ENCODE data around the gene JPT2.

Gene JPT2

DNA sequence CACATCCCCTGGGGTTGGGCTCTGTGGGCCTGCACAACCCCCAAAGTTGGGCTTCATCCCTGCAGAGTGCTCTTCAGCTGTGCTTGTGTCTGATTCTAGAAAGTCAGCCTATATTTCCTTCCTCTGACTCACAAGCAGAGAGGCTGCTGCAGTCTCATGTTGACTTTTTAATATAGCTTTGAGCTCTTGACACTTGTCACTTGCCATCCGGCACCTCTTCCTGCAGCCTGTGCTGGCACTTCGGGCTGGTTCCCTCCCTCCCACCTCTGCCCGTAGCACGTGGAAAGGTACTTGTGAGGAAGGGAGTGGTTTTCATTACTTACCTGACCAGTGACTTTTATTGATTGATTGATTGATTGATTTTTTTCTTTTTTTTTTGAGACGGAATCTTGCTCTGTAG is 19.0 kb upstream of the JPT2 start:
- no peak overlapping the region for H2BK120ac ChIP-seq (ENCODE audit: insufficient read depth, low read length, poor library complexity)
- H2BK12ac ChIP-seq (ENCODE audit: low read length), result no peak overlapping the region
- no peak overlapping the region for H3K4me3 ChIP-seq (ENCODE audit: low read depth, low read length)
- no peak for DNase-seq
- H3K9me3 ChIP-seq (ENCODE audit: insufficient read depth, low read depth, low read length), result no peaks in the 10 kb centered on the region
- WGBS (ENCODE audit: extremely low coverage, insufficient coverage, insufficient read length), result no CpG with 5 or more reads among the region's 5 CpGs
- no peaks in the 10 kb centered on the region for H3K79me2 ChIP-seq (ENCODE audit: control insufficient read depth, insufficient read depth, low read length, poor library complexity)
- no peak overlapping the region for H4K91ac ChIP-seq (ENCODE audit: low read depth, low read length)
- no peak overlapping the region for H3K9ac ChIP-seq (ENCODE audit: low read length)
- peaks cover 80 to 82% of the 10 kb centered on the region in 2 experiments for H3K36me3 ChIP-seq (ENCODE audit: control insufficient read depth in 1 of 2, insufficient read depth in 2 of 2, low read length in 2 of 2)
- H3K4me1 ChIP-seq (ENCODE audit: control insufficient read depth in 1 of 2, insufficient read depth in 2 of 2, low read length in 2 of 2), result no peaks in the 10 kb centered on the region
- no peaks in the 10 kb centered on the region for H3K27me3 ChIP-seq (ENCODE audit: insufficient read depth, low read length)
- no peak overlapping the region for H3K27ac ChIP-seq (ENCODE audit: low read depth, low read length)
- H3K79me1 ChIP-seq (ENCODE audit: low read length), result no peaks in the 10 kb centered on the region
- H4K8ac ChIP-seq (ENCODE audit: low read depth, low read length), result no peak overlapping the region
- no peak overlapping the region for H3K18ac ChIP-seq (ENCODE audit: low read length)
- H2AK5ac ChIP-seq (ENCODE audit: low read length), result no peak overlapping the region
- no peak overlapping the region for H2AFZ ChIP-seq (ENCODE audit: insufficient read depth, low read length, poor library complexity)
- no peak overlapping the region for H3K14ac ChIP-seq (ENCODE audit: low read length)
- H3K4ac ChIP-seq (ENCODE audit: low read depth, low read length), result no peak overlapping the region
- H4K12ac ChIP-seq (ENCODE audit: low read depth, low read length), result no peak overlapping the region
- no peak overlapping the region for H2BK5ac ChIP-seq (ENCODE audit: low read depth, low read length, poor library complexity)
- no peak overlapping the region for H3K23ac ChIP-seq (ENCODE audit: low read length)
- H3K4me2 ChIP-seq (ENCODE audit: low read length), result no peak overlapping the region

DNA sequence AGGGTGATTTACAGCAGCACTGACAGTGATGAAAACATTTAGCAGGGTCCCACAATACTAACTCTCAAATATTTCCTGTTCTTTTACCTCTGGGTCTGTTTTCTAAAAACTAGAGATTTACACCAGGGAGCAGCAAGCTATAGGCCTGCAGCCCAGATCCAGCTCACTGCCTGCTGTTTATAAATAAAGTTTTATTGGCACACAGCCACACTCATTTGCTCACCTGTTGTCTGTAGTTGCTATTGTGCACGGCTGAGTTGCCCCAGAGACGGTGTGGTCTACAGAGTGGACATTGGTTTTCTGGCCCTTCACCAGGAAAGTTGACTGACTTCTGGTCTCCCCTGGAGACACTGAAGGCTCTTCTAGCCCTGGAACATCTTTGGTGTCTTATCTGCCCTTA is 16.3 kb upstream of the JPT2 start:
- Histone ChIP-seq H3K79me2 (ENCODE audit: control insufficient read depth, insufficient read depth, low read length, poor library complexity) (no peaks in the 10 kb centered on the region), H4K91ac (ENCODE audit: low read depth, low read length) (no peak overlapping the region), H3K4me1 (ENCODE audit: control insufficient read depth in 1 of 2, insufficient read depth in 2 of 2, low read length in 2 of 2) (no peaks in the 10 kb centered on the region), H3K18ac (ENCODE audit: low read length) (no peak overlapping the region), H3K4me3 (ENCODE audit: low read depth, low read length) (no peak overlapping the region), H4K12ac (ENCODE audit: low read depth, low read length) (no peak overlapping the region), H3K9me3 (ENCODE audit: insufficient read depth, low read depth, low read length) (peaks cover 3% of the 10 kb centered on the region), H3K4me2 (ENCODE audit: low read length) (no peak overlapping the region), H2AK5ac (ENCODE audit: low read length) (no peak overlapping the region), H3K36me3 (ENCODE audit: control insufficient read depth in 1 of 2, insufficient read depth in 2 of 2, low read length in 2 of 2) (peaks cover 73 to 80% of the 10 kb centered on the region in 2 experiments), H3K23ac (ENCODE audit: low read length) (no peak overlapping the region), H3K14ac (ENCODE audit: low read length) (no peak overlapping the region), H4K8ac (ENCODE audit: low read depth, low read length) (no peak overlapping the region), H3K27ac (ENCODE audit: low read depth, low read length) (no peak overlapping the region), H3K9ac (ENCODE audit: low read length) (no peak overlapping the region), H2BK5ac (ENCODE audit: low read depth, low read length, poor library complexity) (no peak overlapping the region), H3K79me1 (ENCODE audit: low read length) (no peaks in the 10 kb centered on the region), H2AFZ (ENCODE audit: insufficient read depth, low read length, poor library complexity) (no peak overlapping the region), H3K27me3 (ENCODE audit: insufficient read depth, low read length) (no peaks in the 10 kb centered on the region), H3K4ac (ENCODE audit: low read depth, low read length) (no peak overlapping the region), H2BK120ac (ENCODE audit: insufficient read depth, low read length, poor library complexity) (no peak overlapping the region), H2BK12ac (ENCODE audit: low read length) (no peak overlapping the region)
- no CpG with 5 or more reads among the region's 2 CpGs for WGBS (ENCODE audit: extremely low coverage, insufficient coverage, insufficient read length)
- no peak for DNase-seq

DNA sequence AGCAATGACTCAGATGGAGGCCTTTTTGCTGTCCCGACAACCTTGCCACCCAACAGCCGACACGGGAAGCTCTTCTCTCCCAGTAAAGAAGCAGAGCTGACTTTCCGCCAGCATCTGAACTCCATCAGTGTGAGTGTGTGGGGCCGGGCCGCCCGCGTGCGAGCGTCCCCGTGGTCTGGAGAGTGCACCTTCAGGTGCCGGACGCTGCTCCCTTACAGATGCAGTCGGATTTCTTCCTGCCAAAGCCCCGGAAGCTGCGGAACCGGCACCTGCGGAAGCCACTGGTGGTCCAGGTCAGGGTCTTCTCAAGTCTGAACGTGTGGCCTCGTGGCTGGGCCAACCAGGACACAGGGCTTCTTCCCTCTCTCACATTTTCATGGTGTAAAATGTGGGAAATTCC is 15.5 kb upstream of the JPT2 start:
- H3K23ac ChIP-seq (ENCODE audit: low read length), result no peak overlapping the region
- no peak overlapping the region for H3K4ac ChIP-seq (ENCODE audit: low read depth, low read length)
- H3K36me3 ChIP-seq (ENCODE audit: control insufficient read depth in 1 of 2, insufficient read depth in 2 of 2, low read length in 2 of 2), result peaks cover 73 to 80% of the 10 kb centered on the region in 2 experiments
- no peak overlapping the region for H3K4me2 ChIP-seq (ENCODE audit: low read length)
- H3K14ac ChIP-seq (ENCODE audit: low read length), result no peak overlapping the region
- H3K79me1 ChIP-seq (ENCODE audit: low read length), result no peaks in the 10 kb centered on the region
- H3K4me1 ChIP-seq (ENCODE audit: control insufficient read depth in 1 of 2, insufficient read depth in 2 of 2, low read length in 2 of 2), result no peaks in the 10 kb centered on the region
- H4K91ac ChIP-seq (ENCODE audit: low read depth, low read length), result no peak overlapping the region
- no peak overlapping the region for H4K8ac ChIP-seq (ENCODE audit: low read depth, low read length)
- H2BK120ac ChIP-seq (ENCODE audit: insufficient read depth, low read length, poor library complexity), result no peak overlapping the region
- no peak overlapping the region for H2BK5ac ChIP-seq (ENCODE audit: low read depth, low read length, poor library complexity)
- H3K79me2 ChIP-seq (ENCODE audit: control insufficient read depth, insufficient read depth, low read length, poor library complexity), result no peaks in the 10 kb centered on the region
- no peak overlapping the region for H3K9ac ChIP-seq (ENCODE audit: low read length)
- no peak overlapping the region for H2BK12ac ChIP-seq (ENCODE audit: low read length)
- no peak overlapping the region for H3K4me3 ChIP-seq (ENCODE audit: low read depth, low read length)
- H4K12ac ChIP-seq (ENCODE audit: low read depth, low read length), result no peak overlapping the region
- H2AK5ac ChIP-seq (ENCODE audit: low read length), result no peak overlapping the region
- no CpG with 5 or more reads among the region's 20 CpGs for WGBS (ENCODE audit: extremely low coverage, insufficient coverage, insufficient read length)
- no peak overlapping the region for H2AFZ ChIP-seq (ENCODE audit: insufficient read depth, low read length, poor library complexity)
- H3K18ac ChIP-seq (ENCODE audit: low read length), result no peak overlapping the region
- no peak overlapping the region for H3K27ac ChIP-seq (ENCODE audit: low read depth, low read length)
- H3K27me3 ChIP-seq (ENCODE audit: insufficient read depth, low read length), result no peaks in the 10 kb centered on the region
- no peak for DNase-seq
- H3K9me3 ChIP-seq (ENCODE audit: insufficient read depth, low read depth, low read length), result peaks cover 3% of the 10 kb centered on the region

DNA sequence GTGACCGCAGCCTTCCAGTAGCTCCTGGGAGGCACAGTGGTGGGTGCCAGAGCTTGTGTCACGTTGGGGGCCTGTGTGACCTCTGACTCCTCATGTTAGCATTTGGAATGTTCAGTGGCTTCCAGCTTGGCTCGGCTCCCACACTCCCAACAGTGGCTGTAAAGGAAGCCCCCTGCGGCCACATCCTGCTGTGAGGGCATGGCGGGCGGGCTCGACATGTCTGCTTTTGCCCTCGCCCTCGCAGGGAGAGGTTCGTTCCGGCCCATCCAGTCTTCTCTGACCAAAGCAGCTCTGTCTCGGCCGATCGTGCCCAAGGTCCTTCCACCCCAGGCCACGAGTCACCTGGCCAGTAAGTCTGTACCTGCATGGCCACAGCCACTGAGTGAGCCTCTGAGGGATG is 12.2 kb upstream of the JPT2 start:
- no peak overlapping the region for H3K4me3 ChIP-seq (ENCODE audit: low read depth, low read length)
- peaks cover 73 to 85% of the 10 kb centered on the region in 2 experiments for H3K36me3 ChIP-seq (ENCODE audit: control insufficient read depth in 1 of 2, insufficient read depth in 2 of 2, low read length in 2 of 2)
- H3K4me2 ChIP-seq (ENCODE audit: low read length), result no peak overlapping the region
- H2AFZ ChIP-seq (ENCODE audit: insufficient read depth, low read length, poor library complexity), result no peak overlapping the region
- no peak overlapping the region for H2BK12ac ChIP-seq (ENCODE audit: low read length)
- H4K8ac ChIP-seq (ENCODE audit: low read depth, low read length), result no peak overlapping the region
- DNase-seq, result no peak
- H3K14ac ChIP-seq (ENCODE audit: low read length), result no peak overlapping the region
- no peak overlapping the region for H4K12ac ChIP-seq (ENCODE audit: low read depth, low read length)
- no peak overlapping the region for H3K9ac ChIP-seq (ENCODE audit: low read length)
- H2BK120ac ChIP-seq (ENCODE audit: insufficient read depth, low read length, poor library complexity), result no peak overlapping the region
- H2AK5ac ChIP-seq (ENCODE audit: low read length), result no peak overlapping the region
- no peak overlapping the region for H3K27ac ChIP-seq (ENCODE audit: low read depth, low read length)
- no peak overlapping the region for H4K91ac ChIP-seq (ENCODE audit: low read depth, low read length)
- H3K9me3 ChIP-seq (ENCODE audit: insufficient read depth, low read depth, low read length), result peaks cover 3% of the 10 kb centered on the region
- no peak overlapping the region for H3K18ac ChIP-seq (ENCODE audit: low read length)
- H3K79me2 ChIP-seq (ENCODE audit: control insufficient read depth, insufficient read depth, low read length, poor library complexity), result no peaks in the 10 kb centered on the region
- H2BK5ac ChIP-seq (ENCODE audit: low read depth, low read length, poor library complexity), result no peak overlapping the region
- no peak overlapping the region for H3K23ac ChIP-seq (ENCODE audit: low read length)
- H3K4ac ChIP-seq (ENCODE audit: low read depth, low read length), result no peak overlapping the region
- H3K4me1 ChIP-seq (ENCODE audit: control insufficient read depth in 1 of 2, insufficient read depth in 2 of 2, low read length in 2 of 2), result no peaks in the 10 kb centered on the region
- H3K27me3 ChIP-seq (ENCODE audit: insufficient read depth, low read length), result no peaks in the 10 kb centered on the region
- H3K79me1 ChIP-seq (ENCODE audit: low read length), result no peaks in the 10 kb centered on the region
- WGBS (ENCODE audit: extremely low coverage, insufficient coverage, insufficient read length), result no CpG with 5 or more reads among the region's 15 CpGs

Measured in trophoblast cell (in vitro differentiated cells and primary cell).